Testis (tissue), 3 donors: ENCODE data around the gene SYNPR. TPM values are rescaled to one million over a fixed set of nuclear protein-coding genes. Genes with fewer than 3 reads are reported as not detected.

Source experiments
- DNase-seq: peaks from one replicate; pipeline ENCODE4 v3.0.0-alpha.2; 2019
- H3K27ac ChIP-seq, 2 donors: fragments of 200-600 bp; sonication (generic); one replicate each; pipeline ENCODE4 v1.5.1; 2019
- H3K27me3 ChIP-seq: fragments of 200-600 bp; sonication (generic); one replicate; pipeline ENCODE4 v1.5.1; 2019
- H3K36me3 ChIP-seq: fragments of 200-600 bp; sonication (generic); one replicate; pipeline ENCODE4 v1.5.1; 2017; ENCODE audit warnings: low read depth; ENCODE audit errors: missing control alignments
- H3K4me1 ChIP-seq: fragments of 200-600 bp; sonication (generic); one replicate; pipeline ENCODE4 v1.5.1; 2019
- H3K4me3 ChIP-seq, 2 donors: fragments of 200-600 bp; sonication (generic); one replicate each; pipeline ENCODE4 v1.5.1; 2017 to 2019
- H3K9me3 ChIP-seq: fragments of 200-600 bp; sonication (generic); one replicate; pipeline ENCODE4 v1.5.1; 2017
- CTCF ChIP-seq, 3 experiments: fragments of 450-650 bp in 2 of 3; fragments of 200-600 bp in 1 of 3; sonication (generic) in 1 of 3; IDR thresholded peaks; one replicate each; pipeline ENCODE4 v1.5.1; 2016 to 2019; ENCODE audit warnings: antibody characterized with exemption in 3 of 3, mild to moderate bottlenecking in 2 of 3, moderate library complexity in 1 of 3
- POLR2A ChIP-seq: fragments of 450-650 bp; IDR thresholded peaks from one replicate; pipeline ENCODE4 v1.6.1; 2017; ENCODE audit warnings: antibody characterized with exemption, mild to moderate bottlenecking, moderate library complexity
- WGBS, 2 donors: methylation state at CpG; one replicate each; pipeline ENCODE4 v1.1.5; 2018; 5-methylcytosine and 5-hydroxymethylcytosine counted together
- intact Hi-C: fragments of 100-400 bp; cut with DNase I; formaldehyde crosslinking; loops from one replicate; pipeline ENCODE4 v1.15.1; 2023; ENCODE audit warnings: low total_unique reads
- polyA plus RNA-seq: library from polyadenylated mRNA; stranded (reverse); fragments of 350-450 nt; fragmentation: Illumina TruSeq; extraction: RNeasy Lipid Tissue Mini Kit (QIAGEN cat#74804); gene quantifications from one replicate; pipeline ENCODE4 v1.2.3, GENCODE V29; 2014; ENCODE audit warnings: low read depth, low replicate concordance; ENCODE audit not compliant: insufficient read depth
- total RNA-seq, 2 donors: library from RNA; depleted of rRNA; stranded (reverse); fragments of >200 nt; gene quantifications; one replicate each; pipeline ENCODE4 v1.2.3, GENCODE V29; 2016

The SYNPR gene
- total and polyA plus RNA-seq, 3 donors from 2014 or later, result not detected

GRCh38 chr3:63295806-63296205 lies 17.7 kb downstream of the SYNPR start:
- H3K27me3 ChIP-seq, result no peaks in the 10 kb centered on the region
- no peaks in the 10 kb centered on the region for H3K9me3 ChIP-seq
- intact Hi-C loops, result no loop called here
- TF ChIP-seq POLR2A, result no peak
- TF ChIP-seq CTCF (IDR thresholded peaks at IDR 0.05), result no peak
- no peak for DNase-seq
- no peak overlapping the region for H3K27ac ChIP-seq
- H3K36me3 ChIP-seq, result no peaks in the 10 kb centered on the region
- H3K4me3 ChIP-seq, result no peak overlapping the region
- no peaks in the 10 kb centered on the region for H3K4me1 ChIP-seq

DNA sequence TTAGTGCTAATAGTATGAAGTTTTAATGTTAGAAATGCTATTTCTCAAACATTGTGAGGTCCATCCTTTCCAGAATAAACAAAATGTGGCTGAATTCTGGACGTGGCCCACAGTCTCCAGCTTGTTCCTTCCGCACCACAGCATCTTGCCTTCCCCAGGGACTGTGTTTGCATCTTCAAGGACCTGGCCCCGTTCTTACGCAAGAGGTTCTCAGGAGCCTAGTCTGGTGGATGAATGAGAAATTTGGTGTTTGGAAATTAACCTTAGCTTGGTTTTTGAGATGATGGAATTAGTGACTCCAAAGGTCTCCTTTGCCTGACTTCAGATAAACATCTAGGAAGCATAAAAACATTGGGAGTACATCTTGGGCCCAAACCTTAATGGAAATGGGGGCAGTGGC lies 18.1 kb downstream of the SYNPR start:
- intact Hi-C loops, result no loop called here
- no peak for TF ChIP-seq CTCF (IDR thresholded peaks at IDR 0.05)
- no peak overlapping the region for H3K4me3 ChIP-seq
- no peak for DNase-seq
- H3K27me3 ChIP-seq, result no peaks in the 10 kb centered on the region
- H3K27ac ChIP-seq, result no peak overlapping the region
- no peaks in the 10 kb centered on the region for H3K36me3 ChIP-seq
- 64 to 68% methylated on average over 4 of the region's 4 CpGs for whole genome bisulfite sequencing, 2 donors
- H3K9me3 ChIP-seq, result no peaks in the 10 kb centered on the region
- H3K4me1 ChIP-seq, result no peaks in the 10 kb centered on the region

DNA sequence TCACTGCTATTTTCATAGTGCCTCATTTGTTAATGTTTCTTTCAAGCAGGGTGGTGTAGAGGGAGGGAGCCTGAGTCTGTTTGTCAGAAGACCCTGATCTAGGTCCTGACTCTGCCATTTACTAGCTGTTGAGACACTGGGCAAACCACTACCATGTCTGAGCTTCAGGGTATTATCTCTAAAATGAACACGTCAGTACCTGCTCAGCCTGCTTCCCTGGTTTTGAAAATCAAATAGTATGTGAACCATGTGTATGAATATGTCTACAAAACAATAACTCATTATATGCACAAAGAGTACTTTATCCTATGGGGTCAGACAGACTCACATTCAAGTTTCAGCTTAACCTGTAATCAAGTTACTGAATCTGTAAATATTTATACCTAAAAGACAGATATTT lies 25.1 kb downstream of the SYNPR start:
- WGBS, 2 donors, result 66 to 76% methylated on average over 1 of the region's 1 CpG
- H3K27ac ChIP-seq, result no peak overlapping the region
- no peak overlapping the region for H3K4me3 ChIP-seq
- H3K9me3 ChIP-seq, result no peaks in the 10 kb centered on the region
- DNase-seq, result no peak
- intact Hi-C loops, result no loop called here
- no peaks in the 10 kb centered on the region for H3K4me1 ChIP-seq
- TF ChIP-seq POLR2A (no peak), CTCF (IDR thresholded peaks at IDR 0.05) (no peak)
- no peaks in the 10 kb centered on the region for H3K27me3 ChIP-seq
- H3K36me3 ChIP-seq, result no peaks in the 10 kb centered on the region

- Histone ChIP-seq H3K27me3 (no peaks in the 10 kb centered on the region), H3K9me3 (no peaks in the 10 kb centered on the region), H3K4me3 (no peak overlapping the region), H3K27ac (no peak overlapping the region), H3K36me3 (no peaks in the 10 kb centered on the region), H3K4me1 (no peaks in the 10 kb centered on the region)
- DNase-seq, result no peak
- TF ChIP-seq POLR2A (no peak), CTCF (IDR thresholded peaks at IDR 0.05) (no peak)
- intact Hi-C loops, result no loop called here
Measured at GRCh38 chr3:63304421-63304820, 26.3 kb downstream of the SYNPR start.

- no peak overlapping the region for H3K27ac ChIP-seq
- H3K4me1 ChIP-seq, result no peaks in the 10 kb centered on the region
- no peaks in the 10 kb centered on the region for H3K9me3 ChIP-seq
- intact Hi-C loops, result no loop called here
- WGBS, 2 donors, result 78 to 83% methylated on average over 3 of the region's 3 CpGs
- no peaks in the 10 kb centered on the region for H3K27me3 ChIP-seq
- TF ChIP-seq POLR2A, result no peak
- TF ChIP-seq CTCF (IDR thresholded peaks at IDR 0.05), result no peak
- no peaks in the 10 kb centered on the region for H3K36me3 ChIP-seq
- no peak overlapping the region for H3K4me3 ChIP-seq
- no peak for DNase-seq
Measured at GRCh38 chr3:63308072-63308471, 30.0 kb downstream of the SYNPR start.
